ENCODE data around the gene SLC34A3.

The SLC34A3 gene

GRCh38 chr9:137234055-137234697 is 3.5 kb downstream of the SLC34A3 start:
- Histone ChIP-seq H3K18ac (ENCODE audit: low read length) (no peak overlapping the region), H3K4me1 (ENCODE audit: control insufficient read depth in 1 of 2, insufficient read depth in 2 of 2, low read length in 2 of 2) (peaks cover 5 to 8% of the 10 kb centered on the region in 2 experiments), H3K36me3 (ENCODE audit: control insufficient read depth in 1 of 2, insufficient read depth in 2 of 2, low read length in 2 of 2) (no peaks in the 10 kb centered on the region), H3K79me2 (ENCODE audit: control insufficient read depth, insufficient read depth, low read length, poor library complexity) (no peaks in the 10 kb centered on the region), H2BK5ac (ENCODE audit: low read depth, low read length, poor library complexity) (no peak overlapping the region), H3K23ac (ENCODE audit: low read length) (no peak overlapping the region), H2AK5ac (ENCODE audit: low read length) (no peak overlapping the region), H2BK120ac (ENCODE audit: insufficient read depth, low read length, poor library complexity) (no peak overlapping the region), H3K14ac (ENCODE audit: low read length) (no peak overlapping the region), H3K9ac (ENCODE audit: low read length) (no peak overlapping the region), H4K8ac (ENCODE audit: low read depth, low read length) (no peak overlapping the region), H3K79me1 (ENCODE audit: low read length) (no peaks in the 10 kb centered on the region), H3K27ac (ENCODE audit: low read depth, low read length) (no peak overlapping the region), H3K4ac (ENCODE audit: low read depth, low read length) (no peak overlapping the region), H2BK12ac (ENCODE audit: low read length) (no peak overlapping the region), H3K9me3 (ENCODE audit: insufficient read depth, low read depth, low read length) (no peaks in the 10 kb centered on the region), H4K12ac (ENCODE audit: low read depth, low read length) (no peak overlapping the region), H3K4me3 (ENCODE audit: low read depth, low read length) (no peak overlapping the region), H2AFZ (ENCODE audit: insufficient read depth, low read length, poor library complexity) (no peak overlapping the region), H3K27me3 (ENCODE audit: insufficient read depth, low read length) (no peaks in the 10 kb centered on the region), H4K91ac (ENCODE audit: low read depth, low read length) (no peak overlapping the region), H3K4me2 (ENCODE audit: low read length) (no peak overlapping the region)
- DNase-seq, result peak in 1 of 2 donors; percentile 28
- no CpG with 5 or more reads among the region's 40 CpGs for WGBS (ENCODE audit: extremely low coverage, insufficient coverage, insufficient read length)

GRCh38 chr9:137234758-137235423 is 4.2 kb downstream of the SLC34A3 start:
- DNase-seq, result no peak
- Histone ChIP-seq H3K27ac (ENCODE audit: low read depth, low read length) (no peak overlapping the region), H3K27me3 (ENCODE audit: insufficient read depth, low read length) (no peaks in the 10 kb centered on the region), H3K14ac (ENCODE audit: low read length) (no peak overlapping the region), H2AFZ (ENCODE audit: insufficient read depth, low read length, poor library complexity) (no peak overlapping the region), H2BK5ac (ENCODE audit: low read depth, low read length, poor library complexity) (no peak overlapping the region), H3K4ac (ENCODE audit: low read depth, low read length) (no peak overlapping the region), H4K8ac (ENCODE audit: low read depth, low read length) (no peak overlapping the region), H3K4me2 (ENCODE audit: low read length) (no peak overlapping the region), H3K4me3 (ENCODE audit: low read depth, low read length) (no peak overlapping the region), H3K36me3 (ENCODE audit: control insufficient read depth in 1 of 2, insufficient read depth in 2 of 2, low read length in 2 of 2) (no peaks in the 10 kb centered on the region), H3K79me2 (ENCODE audit: control insufficient read depth, insufficient read depth, low read length, poor library complexity) (no peaks in the 10 kb centered on the region), H3K18ac (ENCODE audit: low read length) (no peak overlapping the region), H2BK120ac (ENCODE audit: insufficient read depth, low read length, poor library complexity) (no peak overlapping the region), H2BK12ac (ENCODE audit: low read length) (no peak overlapping the region), H2AK5ac (ENCODE audit: low read length) (no peak overlapping the region), H3K23ac (ENCODE audit: low read length) (no peak overlapping the region), H4K12ac (ENCODE audit: low read depth, low read length) (no peak overlapping the region), H3K79me1 (ENCODE audit: low read length) (no peaks in the 10 kb centered on the region), H4K91ac (ENCODE audit: low read depth, low read length) (no peak overlapping the region), H3K9me3 (ENCODE audit: insufficient read depth, low read depth, low read length) (no peaks in the 10 kb centered on the region), H3K4me1 (ENCODE audit: control insufficient read depth in 1 of 2, insufficient read depth in 2 of 2, low read length in 2 of 2) (peaks cover 5% of the 10 kb centered on the region in 2 experiments), H3K9ac (ENCODE audit: low read length) (no peak overlapping the region)
- WGBS (ENCODE audit: extremely low coverage, insufficient coverage, insufficient read length), result no CpG with 5 or more reads among the region's 18 CpGs

DNA sequence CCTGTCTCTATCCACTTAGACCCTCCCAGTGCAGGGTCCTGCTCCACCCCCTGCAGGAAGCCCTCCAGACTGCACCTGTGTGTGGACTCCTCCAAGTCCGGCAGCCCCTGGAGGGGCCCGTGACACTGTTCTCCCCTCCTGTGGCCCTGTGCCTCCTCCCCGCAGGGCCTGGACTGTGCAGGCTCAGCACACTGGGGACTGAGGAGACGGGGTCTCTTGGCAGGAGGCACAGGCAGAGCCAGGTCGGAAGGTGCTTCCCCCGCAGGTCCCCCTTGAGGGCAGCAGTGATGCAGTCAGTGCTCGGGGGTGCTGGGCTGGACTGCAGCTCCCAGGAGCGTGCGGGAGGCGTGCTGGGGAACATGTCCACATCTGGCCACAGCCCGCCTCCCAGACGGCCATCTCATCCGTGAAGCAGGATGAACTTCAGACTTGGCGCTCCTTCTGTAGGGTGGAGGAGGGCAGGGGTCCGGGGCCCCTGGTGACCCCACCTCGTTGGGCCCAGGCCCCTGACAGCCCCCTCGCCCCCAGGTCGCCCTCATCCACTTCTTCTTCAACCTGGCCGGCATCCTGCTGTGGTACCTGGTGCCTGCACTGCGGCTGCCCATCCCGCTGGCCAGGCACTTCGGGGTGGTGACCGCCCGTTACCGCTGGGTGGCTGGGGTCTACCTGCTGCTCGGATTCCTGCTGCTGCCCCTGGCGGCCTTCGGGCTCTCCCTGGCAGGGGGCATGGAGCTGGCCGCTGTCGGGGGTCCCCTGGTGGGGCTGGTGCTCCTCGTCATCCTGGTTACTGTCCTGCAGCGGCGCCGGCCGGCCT is 4.9 kb downstream of the SLC34A3 start:
- WGBS (ENCODE audit: extremely low coverage, insufficient coverage, insufficient read length), result no CpG with 5 or more reads among the region's 35 CpGs
- peaks cover 5% of the 10 kb centered on the region for H3K79me2 ChIP-seq (ENCODE audit: control insufficient read depth, insufficient read depth, low read length, poor library complexity)
- H3K14ac ChIP-seq (ENCODE audit: low read length), result no peak overlapping the region
- H3K4me3 ChIP-seq (ENCODE audit: low read depth, low read length), result no peak overlapping the region
- no peak overlapping the region for H2BK5ac ChIP-seq (ENCODE audit: low read depth, low read length, poor library complexity)
- no peak overlapping the region for H4K91ac ChIP-seq (ENCODE audit: low read depth, low read length)
- no peak overlapping the region for H2BK120ac ChIP-seq (ENCODE audit: insufficient read depth, low read length, poor library complexity)
- peaks cover 5% of the 10 kb centered on the region in 2 experiments for H3K4me1 ChIP-seq (ENCODE audit: control insufficient read depth in 1 of 2, insufficient read depth in 2 of 2, low read length in 2 of 2)
- no peak overlapping the region for H2AK5ac ChIP-seq (ENCODE audit: low read length)
- no peak overlapping the region for H3K4me2 ChIP-seq (ENCODE audit: low read length)
- H3K27me3 ChIP-seq (ENCODE audit: insufficient read depth, low read length), result no peaks in the 10 kb centered on the region
- H3K36me3 ChIP-seq (ENCODE audit: control insufficient read depth in 1 of 2, insufficient read depth in 2 of 2, low read length in 2 of 2), result no peaks in the 10 kb centered on the region
- peaks cover 6% of the 10 kb centered on the region for H3K79me1 ChIP-seq (ENCODE audit: low read length)
- DNase-seq, result no peak
- no peak overlapping the region for H4K12ac ChIP-seq (ENCODE audit: low read depth, low read length)
- H3K27ac ChIP-seq (ENCODE audit: low read depth, low read length), result no peak overlapping the region
- no peak overlapping the region for H3K9ac ChIP-seq (ENCODE audit: low read length)
- H3K9me3 ChIP-seq (ENCODE audit: insufficient read depth, low read depth, low read length), result no peaks in the 10 kb centered on the region
- no peak overlapping the region for H2BK12ac ChIP-seq (ENCODE audit: low read length)
- no peak overlapping the region for H4K8ac ChIP-seq (ENCODE audit: low read depth, low read length)
- no peak overlapping the region for H3K4ac ChIP-seq (ENCODE audit: low read depth, low read length)
- H3K23ac ChIP-seq (ENCODE audit: low read length), result no peak overlapping the region
- H2AFZ ChIP-seq (ENCODE audit: insufficient read depth, low read length, poor library complexity), result no peak overlapping the region
- H3K18ac ChIP-seq (ENCODE audit: low read length), result no peak overlapping the region

GRCh38 chr9:137236238-137236935 is 5.7 kb downstream of the SLC34A3 start:
- H3K14ac ChIP-seq (ENCODE audit: low read length), result peak overlapping the region; percentile 10
- H3K79me1 ChIP-seq (ENCODE audit: low read length), result peaks cover 8% of the 10 kb centered on the region
- no CpG with 5 or more reads among the region's 31 CpGs for whole genome bisulfite sequencing (ENCODE audit: extremely low coverage, insufficient coverage, insufficient read length)
- no peak overlapping the region for H2BK12ac ChIP-seq (ENCODE audit: low read length)
- peak; percentile 75 to 84 for DNase-seq
- no peaks in the 10 kb centered on the region for H3K27me3 ChIP-seq (ENCODE audit: insufficient read depth, low read length)
- H2BK120ac ChIP-seq (ENCODE audit: insufficient read depth, low read length, poor library complexity), result no peak overlapping the region
- H3K4me2 ChIP-seq (ENCODE audit: low read length), result peak overlapping the region; percentile 42
- H3K4me1 ChIP-seq (ENCODE audit: control insufficient read depth in 1 of 2, insufficient read depth in 2 of 2, low read length in 2 of 2), result peaks cover 5% of the 10 kb centered on the region in 2 experiments
- H3K23ac ChIP-seq (ENCODE audit: low read length), result no peak overlapping the region
- H4K12ac ChIP-seq (ENCODE audit: low read depth, low read length), result no peak overlapping the region
- peaks cover 7% of the 10 kb centered on the region for H3K79me2 ChIP-seq (ENCODE audit: control insufficient read depth, insufficient read depth, low read length, poor library complexity)
- H3K18ac ChIP-seq (ENCODE audit: low read length), result peak overlapping the region; percentile 30
- no peak overlapping the region for H3K27ac ChIP-seq (ENCODE audit: low read depth, low read length)
- H3K9me3 ChIP-seq (ENCODE audit: insufficient read depth, low read depth, low read length), result no peaks in the 10 kb centered on the region
- H3K4ac ChIP-seq (ENCODE audit: low read depth, low read length), result peak overlapping the region; percentile 17
- H4K91ac ChIP-seq (ENCODE audit: low read depth, low read length), result no peak overlapping the region
- H3K4me3 ChIP-seq (ENCODE audit: low read depth, low read length), result no peak overlapping the region
- H3K9ac ChIP-seq (ENCODE audit: low read length), result no peak overlapping the region
- no peak overlapping the region for H2AFZ ChIP-seq (ENCODE audit: insufficient read depth, low read length, poor library complexity)
- H2AK5ac ChIP-seq (ENCODE audit: low read length), result peak overlapping the region; percentile 66
- no peak overlapping the region for H2BK5ac ChIP-seq (ENCODE audit: low read depth, low read length, poor library complexity)
- no peaks in the 10 kb centered on the region for H3K36me3 ChIP-seq (ENCODE audit: control insufficient read depth in 1 of 2, insufficient read depth in 2 of 2, low read length in 2 of 2)
- H4K8ac ChIP-seq (ENCODE audit: low read depth, low read length), result peak overlapping the region; percentile 22

Data from trophoblast cell (in vitro differentiated cells and primary cell).